Amygdala (tissue), 56 donors: Measurements from ENCODE around the gene PEX14.

Experiments
- DNase-seq, 56 donors: peaks; one replicate each; lab custom pipeline; 2025; lab: John Stamatoyannopoulos, UW

Gene PEX14

GRCh38 chr1:10639775-10640578 lies 165.2 kb downstream of the PEX14 start:
- DNase-seq: peak in 21 of 56 donors; percentile 4 to 55 (median 30)

GRCh38 chr1:10640843-10641553 lies 166.2 kb downstream of the PEX14 start:
- DNase-seq: no peak

DNA sequence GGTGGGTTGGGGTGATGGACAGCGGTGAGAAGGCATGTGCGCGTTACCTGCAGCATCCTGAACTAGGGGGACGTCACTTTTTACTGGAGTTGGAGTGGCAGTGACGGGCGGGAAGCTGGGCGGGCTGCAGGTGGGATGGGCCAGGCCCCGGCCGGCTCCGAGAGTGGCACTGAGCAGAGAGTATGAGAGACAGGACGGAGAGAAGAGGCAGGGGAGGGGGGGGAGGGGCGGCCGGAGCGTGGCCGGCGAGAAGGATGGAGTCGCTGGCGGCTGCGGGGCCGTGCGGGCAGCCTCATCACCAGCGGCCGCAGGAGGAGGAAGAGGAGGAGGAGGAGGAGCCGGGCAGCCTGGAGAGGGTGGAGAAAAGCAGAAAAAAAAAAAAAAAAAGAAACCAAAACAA lies 167.2 kb downstream of the PEX14 start:
- DNase-seq: no peak

DNA sequence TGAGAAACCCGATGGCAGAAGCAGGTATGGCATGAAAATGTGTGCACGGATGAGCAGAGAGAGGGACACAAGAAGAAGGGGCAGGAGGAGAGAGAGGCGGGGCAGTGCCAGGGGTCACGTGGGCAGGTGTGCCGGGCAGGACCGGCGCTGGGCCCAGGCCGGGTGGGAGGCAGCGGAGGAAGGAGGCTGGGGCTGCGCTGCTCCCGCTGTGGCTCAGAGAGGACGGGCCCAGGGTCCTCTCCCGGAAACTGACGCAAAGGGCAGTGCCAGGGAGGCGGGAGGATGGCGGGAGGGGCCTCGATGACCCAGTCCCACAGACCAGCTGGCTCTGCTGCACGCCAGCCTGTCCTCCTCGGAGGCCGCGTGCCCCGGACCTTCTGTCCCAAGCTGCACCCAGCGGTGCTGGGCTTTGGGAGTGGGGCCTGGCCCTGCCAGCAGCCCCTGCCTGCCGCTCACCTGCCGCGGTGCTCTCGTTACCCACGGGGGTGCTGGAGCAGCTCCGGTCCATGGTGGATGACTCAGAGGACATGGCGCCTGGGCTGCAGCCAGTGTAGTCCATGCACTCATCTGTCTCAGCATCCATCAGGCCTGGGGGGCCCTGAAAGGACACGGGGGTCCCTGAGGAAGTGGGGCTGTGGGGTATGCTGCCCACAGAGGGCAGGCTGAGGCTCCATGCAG lies 167.8 kb downstream of the PEX14 start:
- DNase-seq: no peak

DNA sequence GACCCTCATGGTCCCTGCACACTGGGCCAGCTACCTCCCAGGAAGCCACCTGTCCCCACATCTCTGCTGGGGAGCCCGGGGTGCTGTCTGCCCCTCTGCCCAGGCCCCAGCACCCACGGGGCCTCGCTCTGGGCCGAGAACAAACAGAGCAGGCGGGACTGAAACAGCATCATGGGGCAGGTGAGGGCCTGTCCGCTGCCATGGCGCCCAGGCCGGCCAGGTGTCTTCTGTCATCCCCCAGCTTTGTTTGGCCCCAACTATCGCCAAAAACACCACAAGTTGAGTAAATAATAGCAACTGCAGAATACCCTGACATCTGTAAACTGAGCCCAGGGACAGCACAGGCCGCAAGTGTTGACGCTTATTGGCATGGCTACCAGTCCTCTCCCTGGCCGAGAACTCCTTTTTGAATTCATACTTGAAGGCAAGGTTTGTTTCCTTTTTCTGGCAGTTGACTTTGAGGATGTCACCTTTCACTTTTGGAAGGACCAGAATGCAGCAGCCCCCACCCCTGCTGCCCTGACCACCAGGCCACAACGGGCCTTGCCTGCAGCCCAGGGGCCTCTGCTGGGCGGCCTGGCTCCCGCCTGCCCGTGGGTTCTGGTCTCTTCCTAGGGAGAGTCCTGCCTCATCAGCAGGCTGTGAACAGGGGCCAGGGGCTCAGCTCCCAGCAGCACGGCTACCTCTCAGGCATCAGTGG lies 169.0 kb downstream of the PEX14 start:
- DNase-seq: no peak

DNA sequence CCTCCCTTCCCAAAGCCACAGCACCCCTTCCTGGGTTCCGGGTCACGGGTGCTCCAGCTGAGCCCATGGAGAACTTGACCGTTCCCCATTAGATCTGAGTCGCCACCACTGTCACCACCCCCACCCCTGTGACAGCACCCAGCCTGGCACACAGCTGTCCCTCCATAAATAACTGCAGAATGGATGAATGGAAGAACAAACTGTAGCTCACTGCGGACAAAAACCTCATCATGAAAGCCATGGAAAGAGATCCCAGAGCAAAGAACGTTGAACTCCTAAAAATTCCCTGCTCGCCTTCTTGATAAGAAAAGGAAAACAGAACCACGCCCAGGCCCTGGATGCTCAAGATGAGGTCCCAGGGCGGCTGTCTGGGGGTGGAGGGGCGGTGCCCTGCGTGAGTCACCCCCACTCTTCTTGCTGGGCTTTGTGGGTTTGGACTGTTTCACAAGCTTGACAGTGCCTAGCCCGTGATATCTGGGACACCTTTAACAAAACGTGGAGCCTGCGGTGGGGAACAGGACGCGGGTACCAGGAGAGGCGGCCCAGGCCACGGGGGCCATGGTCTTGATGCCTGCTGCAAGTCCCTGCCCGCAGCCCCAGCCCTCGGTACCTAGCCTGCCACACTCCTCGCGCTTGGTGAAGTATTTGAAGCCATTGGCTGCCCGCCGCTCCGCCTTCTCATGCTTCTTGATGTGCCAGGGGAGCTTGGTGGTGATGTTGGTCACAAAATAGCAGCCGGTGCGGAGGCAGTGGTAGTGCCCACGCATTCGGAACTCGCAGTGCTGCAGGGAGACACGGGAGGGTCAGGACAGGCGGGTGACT lies 169.8 kb downstream of the PEX14 start:
- peak in 12 of 56 donors; percentile 3 to 35 (median 14) for DNase-seq

GRCh38 chr1:10646347-10646861 lies 171.7 kb downstream of the PEX14 start:
- peak in 11 of 56 donors; percentile 2 to 39 (median 11) for DNase-seq

GRCh38 chr1:10647414-10648170 lies 172.8 kb downstream of the PEX14 start:
- DNase-seq: no peak

DNA sequence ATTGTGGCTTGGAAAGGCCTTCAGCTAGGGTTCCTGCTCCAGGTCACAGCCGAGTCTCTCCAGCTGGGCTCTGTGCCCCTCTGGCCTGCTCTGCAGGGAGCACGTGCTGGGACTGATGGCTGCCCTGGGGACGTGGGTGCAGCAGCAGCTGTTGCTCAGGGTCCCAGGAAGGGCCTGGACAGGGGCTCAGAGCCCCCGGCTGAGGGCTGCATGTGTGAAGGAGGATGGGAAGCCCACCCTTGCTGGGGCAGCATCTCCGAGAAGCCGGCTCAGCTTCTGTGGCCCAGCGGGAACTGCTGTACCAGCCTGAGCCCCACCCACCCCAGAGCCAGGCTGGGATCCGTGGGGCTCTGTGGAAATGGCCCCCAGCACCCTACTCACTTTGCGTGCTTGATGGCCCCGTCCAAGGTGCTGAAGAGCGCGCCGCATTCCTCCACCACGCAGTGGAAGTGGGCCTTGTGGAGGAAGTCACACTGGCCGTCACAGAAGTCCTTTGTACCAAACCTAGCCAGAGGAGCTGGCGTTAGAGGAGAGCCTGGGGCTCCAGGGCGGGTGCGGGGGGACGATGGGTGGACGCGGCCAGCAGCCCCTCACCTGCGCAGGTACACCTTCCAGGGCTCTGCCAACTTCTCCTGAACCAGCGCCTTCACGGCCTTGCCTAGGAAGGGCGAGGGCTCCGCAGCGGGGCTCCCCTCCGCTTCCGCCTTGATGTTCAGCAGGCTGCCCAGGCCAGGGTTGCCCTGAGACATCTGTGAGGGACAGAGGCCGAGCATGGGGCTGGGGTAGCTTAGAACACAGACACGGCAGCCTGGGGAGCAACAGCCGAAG lies 174.2 kb downstream of the PEX14 start:
- no peak for DNase-seq

DNA sequence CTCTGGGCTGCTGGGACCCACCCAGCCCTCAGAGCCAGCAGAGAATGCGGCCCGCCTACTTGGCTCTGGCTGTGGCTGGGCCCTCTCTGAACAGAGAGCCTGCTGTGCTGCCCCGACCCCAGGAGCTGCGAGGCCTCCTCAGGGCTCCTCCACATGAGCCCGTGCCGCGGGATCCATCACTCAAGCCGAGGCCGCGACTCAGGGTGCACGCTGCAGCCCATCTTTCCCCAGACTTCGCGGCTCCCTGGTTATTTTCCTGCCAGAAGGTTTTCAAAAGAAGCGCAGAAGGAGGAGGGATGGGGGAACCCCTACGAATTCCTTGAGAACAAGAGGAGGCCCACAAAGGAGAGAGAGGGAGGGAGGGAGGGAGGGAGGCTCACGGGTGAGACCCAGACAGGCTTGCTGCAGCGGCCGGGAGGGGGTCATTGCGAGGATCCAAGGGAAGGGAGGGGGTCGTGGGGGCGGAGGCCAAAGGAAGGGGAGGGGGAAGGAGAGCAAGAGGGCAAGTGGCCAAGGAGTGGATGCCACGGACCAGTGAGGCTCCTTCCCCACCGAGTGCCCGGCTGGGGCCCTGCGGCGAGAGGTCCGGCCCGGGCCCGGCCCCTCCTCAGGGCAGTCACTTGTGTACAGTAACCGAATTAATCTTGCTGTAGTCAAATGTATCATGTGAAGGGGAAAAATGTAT lies 174.9 kb downstream of the PEX14 start:
- no peak for DNase-seq

DNA sequence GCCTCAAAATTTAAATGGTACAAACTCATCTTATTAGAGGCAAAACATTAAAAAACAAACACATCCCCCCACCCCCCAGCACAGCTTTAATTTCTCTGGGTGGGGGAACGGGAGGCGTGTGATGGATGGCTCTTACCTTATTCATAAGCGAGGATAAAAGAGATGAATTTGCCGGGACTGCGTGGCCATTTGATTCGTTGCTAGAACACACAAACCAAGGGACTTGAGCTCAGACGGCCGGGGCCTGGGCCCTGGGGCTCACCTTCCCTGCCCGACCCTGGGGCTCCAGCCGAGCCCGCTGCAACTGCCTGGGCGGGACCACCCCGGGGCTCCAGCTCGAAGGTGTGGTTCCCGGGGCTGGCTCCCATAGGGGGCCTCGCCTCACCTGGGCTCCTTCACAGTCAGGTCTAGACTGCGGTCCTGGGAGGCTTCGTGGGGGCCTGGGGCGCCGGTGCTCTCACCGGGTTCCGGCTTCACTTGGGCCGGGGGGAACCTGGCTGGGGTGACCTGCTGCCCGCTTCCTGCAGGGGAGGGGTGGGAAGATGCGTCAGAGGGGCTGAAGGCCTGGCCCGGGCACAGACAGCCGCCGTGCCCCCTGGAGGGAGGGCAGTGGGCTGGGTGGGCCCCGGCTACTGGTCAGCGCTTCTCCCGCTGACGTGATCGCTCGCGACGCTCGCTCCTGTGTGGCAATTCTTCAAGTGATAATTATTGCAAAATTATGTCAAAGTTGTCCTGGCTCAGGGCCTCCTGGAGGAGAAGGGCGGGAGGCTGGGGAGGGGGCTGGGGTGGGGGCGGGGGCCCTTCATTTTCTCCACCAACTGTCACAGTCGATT lies 176.0 kb downstream of the PEX14 start:
- DNase-seq: no peak

GRCh38 chr1:10651389-10651766 lies 176.6 kb downstream of the PEX14 start:
- DNase-seq: no peak

DNA sequence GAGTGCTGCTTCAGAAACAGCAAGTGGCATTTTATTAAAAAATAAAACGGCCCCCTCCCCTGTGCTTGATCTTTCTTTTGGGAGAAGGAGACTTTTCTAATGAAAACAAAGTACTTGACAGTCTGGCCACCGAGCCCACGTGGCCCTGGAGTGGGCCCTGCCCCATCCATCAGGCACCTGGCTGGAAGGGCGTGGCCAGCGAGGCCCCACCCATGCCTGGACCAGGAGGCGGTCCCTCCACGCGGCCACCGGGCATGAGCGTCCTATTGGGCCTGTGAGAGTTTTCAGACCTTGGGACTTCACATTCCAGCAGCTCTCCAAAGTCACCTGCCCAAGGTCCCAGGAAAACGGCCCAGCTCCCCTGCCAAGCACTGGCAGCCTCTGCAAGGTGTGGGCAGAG lies 177.0 kb downstream of the PEX14 start:
- DNase-seq: no peak

- DNase-seq: no peak
Measured at GRCh38 chr1:10652626-10653025, 177.9 kb downstream of the PEX14 start.

GRCh38 chr1:10653370-10654125 lies 178.8 kb downstream of the PEX14 start:
- no peak for DNase-seq

DNA sequence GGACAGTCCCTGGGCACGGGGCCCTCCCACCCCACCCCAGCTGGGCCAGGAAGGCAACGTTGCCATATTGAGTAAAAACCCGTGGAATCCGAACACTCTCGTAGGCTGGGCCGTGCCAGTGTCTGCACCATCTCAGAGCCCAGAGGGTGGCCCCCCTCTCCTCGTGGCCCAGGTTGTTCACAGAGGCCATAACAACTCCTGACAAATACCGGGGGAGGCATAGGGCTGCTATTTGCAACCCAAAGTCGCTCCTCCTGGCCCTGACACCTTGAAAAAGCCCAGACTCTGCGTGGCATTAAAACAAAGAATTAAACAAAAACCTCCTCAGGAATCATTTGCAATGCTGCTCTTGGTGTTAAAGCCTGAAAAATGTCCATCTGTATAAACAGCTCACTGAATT lies 180.3 kb downstream of the PEX14 start:
- no peak for DNase-seq
